Ovary (tissue), 9 donors: ENCODE results near the gene SIK3. TPM values are rescaled to one million over a fixed set of nuclear protein-coding genes. Genes with fewer than 3 reads are reported as not detected.

Experiments used
- DNase-seq, 5 donors: peaks; one replicate each; pipeline ENCODE4 v3.0.0-alpha.2; 2019 to 2020
- H3K27ac ChIP-seq, 2 donors: fragments of 200-600 bp; one replicate each; pipeline versions ENCODE4 v1.5.1 to v1.8.0; 2019 to 2022
- H3K27me3 ChIP-seq: fragments of 200-600 bp; one replicate; pipeline ENCODE4 v1.8.0; 2022
- H3K36me3 ChIP-seq: fragments of 200-600 bp; sonication (generic); one replicate; pipeline ENCODE4 v1.5.1; 2019
- H3K4me1 ChIP-seq: one replicate; pipeline ENCODE4 v1.8.1; 2013; ENCODE audit warnings: mild to moderate bottlenecking, moderate library complexity; ENCODE audit not compliant: insufficient read depth
- H3K4me3 ChIP-seq: fragments of 200-600 bp; sonication (generic); one replicate; pipeline ENCODE4 v1.5.1; 2017
- H3K9me3 ChIP-seq, 2 donors: fragments of 200-600 bp in 1 of 2; sonication (generic) in 1 of 2; one replicate each; pipeline versions ENCODE4 v1.5.1 to v1.8.1; 2013 to 2019; ENCODE audit warnings: mild to moderate bottlenecking in 1 of 2, moderate library complexity in 1 of 2
- CTCF ChIP-seq, 3 donors: fragments of 450-650 bp in 2 of 3; fragments of 200-600 bp in 1 of 3; IDR thresholded peaks; one replicate each; pipeline versions ENCODE4 v1.5.1 to v1.8.0; 2016 to 2022; ENCODE audit warnings: antibody characterized with exemption in 3 of 3, mild to moderate bottlenecking in 1 of 3
- EP300 ChIP-seq: sonication (generic); formaldehyde crosslinking; IDR thresholded peaks from one replicate; pipeline ENCODE4 v1.6.1; 2017; ENCODE audit warnings: antibody characterized with exemption
- POLR2A ChIP-seq: fragments of 450-650 bp; IDR thresholded peaks from one replicate; pipeline ENCODE4 v1.6.1; 2017; ENCODE audit warnings: antibody characterized with exemption, mild to moderate bottlenecking, moderate library complexity
- WGBS, 3 donors: extraction: QIAGEN DNeasy Blood & Tissue Kit in 1 of 3; methylation state at CpG; one replicate each; pipeline versions ENCODE4 v1.1.5 to v1.1.7; 2013 to 2017; 5-methylcytosine and 5-hydroxymethylcytosine counted together
- intact Hi-C, 4 donors: fragments of 100-400 bp; cut with DNase I; formaldehyde crosslinking; loops; one replicate each; pipeline versions ENCODE4 v1.11.0 to v1.15.1; 2022 to 2023
- polyA plus RNA-seq, 2 donors: library from polyadenylated mRNA; stranded (reverse); fragments of 200-250 nt in 1 of 2; fragments of 350-450 nt in 1 of 2; fragmentation: Illumina TruSeq in 1 of 2; extraction: RNeasy Lipid Tissue Mini Kit (QIAGEN cat#74804) in 1 of 2; gene quantifications; one replicate each; pipeline ENCODE4 v1.2.3, GENCODE V29; 2013 to 2014
- total RNA-seq, 7 donors: library from RNA; depleted of rRNA in 2 of 7; stranded (reverse); fragments of >200 nt in 2 of 7; fragmentation: NEBNext Ultra II Directional in 3 of 7; extraction: Animal tissue kit (Norgen Biotek cat#: 25700) in 3 of 7; gene quantifications; one replicate each; pipeline versions ENCODE4 v1.1.0 to v1.2.4, GENCODE V29; 2016 to 2023
- donor health status: DM: no; HTN: no; CAD: no; lungs with moderate emphysema.
- donor health status: DM: no; HTN: no; CAD: no.
- donor health status: Bipolar disorder and iron deficiency.
- donor health status: DM: yes; HTN: yes; CAD: no.
- donor health status: DM: no; HTN: no; CAD: no.
- donor health status: DM: yes; HTN: yes; CAD: no.

Gene SIK3
- total and polyA plus RNA-seq, 9 donors = 18.3 to 134 (median 56.2) TPM

GRCh38 chr11:116890193-116890592 is 208.0 kb downstream of the SIK3 start:
- Histone ChIP-seq H3K4me3 (no peak overlapping the region), H3K36me3 (no peaks in the 10 kb centered on the region), H3K9me3 (no peaks in the 10 kb centered on the region), H3K27me3 (no peaks in the 10 kb centered on the region), H3K27ac (no peak overlapping the region), H3K4me1 (peaks cover 2% of the 10 kb centered on the region)
- intact Hi-C loops = loop anchor here in 1 of 4 donors (5.0 to 10.0 kb wide), 2 partner anchors 195 to 217 kb away; no protein-coding TSS in a partner anchor
- TF ChIP-seq EP300 (no peak), POLR2A (no peak), CTCF (IDR thresholded peaks at IDR 0.05) (no peak)
- 79 to 94% (median 80%) methylated on average over 2 of the region's 2 CpGs for WGBS, 3 donors
- DNase-seq = no peak

GRCh38 chr11:116888884-116889549 is 209.2 kb downstream of the SIK3 start:
- Histone ChIP-seq H3K4me1 (peaks cover 2% of the 10 kb centered on the region), H3K36me3 (no peaks in the 10 kb centered on the region), H3K27me3 (no peaks in the 10 kb centered on the region), H3K4me3 (no peak overlapping the region), H3K9me3 (no peaks in the 10 kb centered on the region), H3K27ac (no peak overlapping the region)
- 73 to 93% (median 92%) methylated on average over 3 of the region's 3 CpGs for WGBS, 3 donors
- no peak for TF ChIP-seq CTCF (IDR thresholded peaks at IDR 0.05)
- no peak for TF ChIP-seq POLR2A
- no peak for TF ChIP-seq EP300
- DNase-seq = no peak
- intact Hi-C loops = loop anchor here in 1 of 4 donors (10.0 kb wide), 1 partner anchor 336 kb away; no protein-coding TSS in a partner anchor

DNA sequence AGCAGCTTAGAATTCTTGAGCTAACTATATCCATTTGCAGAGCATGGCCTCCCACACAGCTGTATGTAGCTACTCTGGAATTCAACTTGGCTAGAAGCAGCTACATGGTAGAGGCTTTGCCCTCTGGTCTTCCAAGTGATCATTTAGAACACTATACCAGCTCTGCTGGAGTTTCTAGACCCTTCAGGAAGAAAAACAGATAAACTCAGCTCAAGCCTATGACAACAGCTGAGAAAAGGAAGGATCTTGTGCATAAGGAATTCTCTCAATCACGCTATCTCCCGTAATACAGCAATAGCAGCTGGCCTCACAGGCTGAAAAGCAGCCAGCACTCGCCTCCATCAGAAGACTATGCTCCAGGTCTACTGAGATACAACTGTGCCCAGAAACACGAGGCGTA is 210.2 kb downstream of the SIK3 start:
- Histone ChIP-seq H3K4me3 (no peak overlapping the region), H3K4me1 (peaks cover 2% of the 10 kb centered on the region), H3K27ac (peak overlapping the region in 1 of 2 donors; percentile 1), H3K9me3 (no peaks in the 10 kb centered on the region), H3K36me3 (no peaks in the 10 kb centered on the region), H3K27me3 (no peaks in the 10 kb centered on the region)
- no peak for DNase-seq
- TF ChIP-seq POLR2A = no peak
- TF ChIP-seq CTCF (IDR thresholded peaks at IDR 0.05) = no peak
- TF ChIP-seq EP300 = no peak
- 33 to 47% (median 36%) methylated on average over 5 of the region's 5 CpGs for WGBS, 3 donors
- intact Hi-C loops = loop anchor here in 1 of 4 donors (10.0 kb wide), 1 partner anchor 337 kb away; no protein-coding TSS in a partner anchor

- Histone ChIP-seq H3K9me3 (no peaks in the 10 kb centered on the region), H3K36me3 (no peaks in the 10 kb centered on the region), H3K27me3 (no peaks in the 10 kb centered on the region), H3K4me1 (peaks cover 2% of the 10 kb centered on the region), H3K27ac (peak overlapping the region; percentile 34 to 59), H3K4me3 (no peak overlapping the region)
- intact Hi-C loops = loop anchor here in 1 of 4 donors (10.0 kb wide), 1 partner anchor 339 kb away; no protein-coding TSS in a partner anchor
- 14 to 17% (median 16%) methylated on average over 5 of the region's 5 CpGs for WGBS, 3 donors
- TF ChIP-seq CTCF (IDR thresholded peaks at IDR 0.05) (no peak), EP300 (no peak), POLR2A (no peak)
- DNase-seq = no peak
These were observed 212.1 kb downstream of the SIK3 start for GRCh38 chr11:116885951-116886655.
